ENCODE measurements around the gene MOGAT3. TPM values are rescaled to one million over a fixed set of nuclear protein-coding genes. Genes with fewer than 3 reads are reported as not detected.

MOGAT3 gene
- total and polyA plus RNA-seq, 9 of the 15 experiments (the other 6 are each of a cell fraction or from before 2014, with no cell fraction given) = 0.07 to 0.17 (median 0.13) TPM; not detected in 6

DNA sequence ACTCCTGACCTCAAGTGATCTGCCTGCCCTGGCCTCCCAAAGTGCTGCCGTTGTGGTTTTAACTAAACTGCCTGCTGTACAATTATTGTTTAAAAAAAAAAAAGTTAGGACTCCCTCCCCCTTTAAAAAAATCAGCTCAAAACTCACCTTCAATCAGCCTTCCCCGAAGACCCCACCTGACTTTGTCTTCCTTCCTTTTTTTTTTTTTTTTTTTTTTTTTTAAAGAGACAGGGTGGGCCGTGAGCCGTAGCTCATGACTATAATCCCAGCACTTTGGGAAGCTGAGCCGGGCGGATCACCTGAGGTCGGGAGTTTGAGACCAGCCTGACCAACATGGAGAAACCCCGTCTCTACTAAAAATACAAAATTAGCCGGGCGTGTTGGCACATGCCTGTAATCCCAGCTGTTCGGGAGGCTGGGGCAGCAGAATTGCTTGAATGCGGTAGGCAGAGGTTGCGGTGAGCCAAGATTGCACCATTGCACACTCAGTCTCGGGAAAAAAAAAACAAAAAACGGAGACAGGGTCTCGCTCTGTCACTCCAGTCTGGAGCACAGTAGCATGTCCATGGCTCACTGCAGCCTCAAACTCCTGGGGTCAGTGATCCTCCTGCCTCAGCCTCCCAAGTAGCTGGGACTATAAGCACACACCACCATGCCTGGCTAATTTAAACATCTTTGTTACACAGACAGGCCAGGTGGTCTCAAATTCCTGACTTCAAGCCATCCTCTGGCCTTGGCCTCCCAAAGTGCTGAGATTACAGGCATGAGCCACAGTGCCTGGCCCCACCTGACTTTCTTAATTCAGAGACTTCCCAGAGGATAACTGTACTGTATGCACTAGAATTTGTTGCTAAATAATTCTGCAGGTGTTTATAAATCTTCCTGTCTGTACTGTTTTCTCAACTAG, 40.9 kb upstream of the MOGAT3 start:
- Histone ChIP-seq H3K9ac (ENCODE audit: insufficient read depth in 1 of 2, low read depth in 2 of 2, low read length in 2 of 2) (0 out of 4 replicates have a peak overlapping the region, but pooled peaks of 1 of the 2 experiments have one; percentile 50), H3K27ac (ENCODE audit: extremely low read depth, low read depth, low read length) (no peak overlapping the region), H2AFZ (ENCODE audit: low read depth, low read length) (no peak overlapping the region), H3K9me3 (replicated peaks; ENCODE audit: control insufficient read depth, insufficient read depth, low read depth, low read length) (peaks cover 8% of the 10 kb centered on the region), H3K4me2 (ENCODE audit: insufficient read depth, low read length) (no peak overlapping the region), H3K79me2 (ENCODE audit: control insufficient read depth, insufficient read depth, low read length) (peaks cover 44% of the 10 kb centered on the region), H4K20me1 (replicated peaks; ENCODE audit: control insufficient read depth, insufficient read depth, low read length) (peaks cover 7% of the 10 kb centered on the region; the same call in 1 of the 2 replicates), H3K4me1 (replicated peaks in 1 of 2; ENCODE audit: control insufficient read depth in 2 of 2, insufficient read depth in 2 of 2, low read length in 2 of 2) (peaks cover 19 to 80% of the 10 kb centered on the region in 2 experiments; a peak in 4 of 5 replicates), H3K4me3 (no peak overlapping the region), H3K9me1 (ENCODE audit: control insufficient read depth, insufficient read depth, low read length) (no peaks in the 10 kb centered on the region), H3K27me3 (ENCODE audit: control insufficient read depth in 2 of 2, insufficient read depth in 2 of 2, low read length in 2 of 2) (no peaks in the 10 kb centered on the region), H3K36me3 (ENCODE audit: control insufficient read depth, insufficient read depth, low read length) (peaks cover 63% of the 10 kb centered on the region)
- no peak for TF ChIP-seq RBM17 (IDR thresholded peaks at IDR 0.05; ENCODE audit: borderline replicate concordance, low read depth, low read length)
- TF ChIP-seq SETDB1 (IDR thresholded peaks at IDR 0.05; ENCODE audit: low read length) = no peak
- TF ChIP-seq NFRKB (IDR thresholded peaks at IDR 0.05; ENCODE audit: low read depth) = no peak
- no peak for TF ChIP-seq ZNF408 (CRISPR knock-in tag; IDR thresholded peaks at IDR 0.05; ENCODE audit: low read depth)
- TF ChIP-seq HDAC6 (IDR thresholded peaks at IDR 0.05; ENCODE audit: low read depth, low read length) = no peak
- TF ChIP-seq XRCC3 (IDR thresholded peaks at IDR 0.05) = no peak
- TF ChIP-seq USF1 (CRISPR knock-in tag; IDR thresholded peaks at IDR 0.05) = no peak
- no peak for TF ChIP-seq ZNF212 (CRISPR knock-in tag; IDR thresholded peaks at IDR 0.05)
- TF ChIP-seq CBX1 (IDR thresholded peaks at IDR 0.05; ENCODE audit: low read depth) = no peak
- no peak for TF ChIP-seq ZNF3 (CRISPR knock-in tag; IDR thresholded peaks at IDR 0.05)
- no peak for TF ChIP-seq SMAD2 (IDR thresholded peaks at IDR 0.05; ENCODE audit: low read depth, low read length)
- TF ChIP-seq NBN (IDR thresholded peaks at IDR 0.05; ENCODE audit: low read depth) = no peak
- no peak for TF ChIP-seq SMARCC2 (IDR thresholded peaks at IDR 0.05; ENCODE audit: low read depth)
- TF ChIP-seq, protein P1, sequence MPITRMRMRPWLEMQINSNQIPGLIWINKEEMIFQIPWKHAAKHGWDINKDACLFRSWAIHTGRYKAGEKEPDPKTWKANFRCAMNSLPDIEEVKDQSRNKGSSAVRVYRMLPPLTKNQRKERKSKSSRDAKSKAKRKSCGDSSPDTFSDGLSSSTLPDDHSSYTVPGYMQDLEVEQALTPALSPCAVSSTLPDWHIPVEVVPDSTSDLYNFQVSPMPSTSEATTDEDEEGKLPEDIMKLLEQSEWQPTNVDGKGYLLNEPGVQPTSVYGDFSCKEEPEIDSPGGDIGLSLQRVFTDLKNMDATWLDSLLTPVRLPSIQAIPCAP (CRISPR knock-in tag; IDR thresholded peaks at IDR 0.05; ENCODE audit: borderline replicate concordance) = no peak
- no peak for TF ChIP-seq MYNN (IDR thresholded peaks at IDR 0.05)
- TF ChIP-seq MYNN (CRISPR knock-in tag; IDR thresholded peaks at IDR 0.05) = no peak
- TF ChIP-seq, protein P2, sequence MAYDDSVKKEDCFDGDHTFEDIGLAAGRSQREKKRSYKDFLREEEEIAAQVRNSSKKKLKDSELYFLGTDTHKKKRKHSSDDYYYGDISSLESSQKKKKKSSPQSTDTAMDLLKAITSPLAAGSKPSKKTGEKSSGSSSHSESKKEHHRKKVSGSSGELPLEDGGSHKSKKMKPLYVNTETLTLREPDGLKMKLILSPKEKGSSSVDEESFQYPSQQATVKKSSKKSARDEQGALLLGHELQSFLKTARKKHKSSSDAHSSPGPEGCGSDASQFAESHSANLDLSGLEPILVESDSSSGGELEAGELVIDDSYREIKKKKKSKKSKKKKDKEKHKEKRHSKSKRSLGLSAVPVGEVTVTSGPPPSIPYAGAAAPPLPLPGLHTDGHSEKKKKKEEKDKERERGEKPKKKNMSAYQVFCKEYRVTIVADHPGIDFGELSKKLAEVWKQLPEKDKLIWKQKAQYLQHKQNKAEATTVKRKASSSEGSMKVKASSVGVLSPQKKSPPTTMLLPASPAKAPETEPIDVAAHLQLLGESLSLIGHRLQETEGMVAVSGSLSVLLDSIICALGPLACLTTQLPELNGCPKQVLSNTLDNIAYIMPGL (CRISPR knock-in tag; IDR thresholded peaks at IDR 0.05) = no peak
- no peak for TF ChIP-seq MTA1 (IDR thresholded peaks at IDR 0.05; ENCODE audit: borderline replicate concordance)
- no peak for TF ChIP-seq MTF1 (CRISPR knock-in tag; IDR thresholded peaks at IDR 0.05; ENCODE audit: borderline replicate concordance)
- no peak for TF ChIP-seq ZFP36 (IDR thresholded peaks at IDR 0.05; ENCODE audit: low read depth, low read length, partially characterized antibody)
- TF ChIP-seq RBM15 (IDR thresholded peaks at IDR 0.05; ENCODE audit: insufficient read depth, low read length) = no peak
- FAIRE-seq (no peak), DNase-seq (ENCODE audit: extremely low read depth in 1 of 4, low spot score in 3 of 4) (no peak), ATAC-seq (no peak)
- WGBS (ENCODE audit: insufficient coverage, low coverage, missing lambda C conversion rate) = 91% methylated on average over 9 of the region's 16 CpGs
- BruUV-seq (replicated peaks) = no TSS peak
- in situ Hi-C loops (cut with MboI) = no loop called here
- intact Hi-C loops (cut with micrococcal nuclease) = no loop called here
- CTCF ChIA-PET (ENCODE audit: low intra/inter-chr PET ratio) = no interaction called here
- POLR2A ChIA-PET = interaction anchor here (0.7 kb wide), 1 partner anchor 23 kb away, joined by 4 read pairs; the partner anchor contains the start of gene ZNHIT1

Measured in K562 (cell line).